H1 (cell line): ENCODE data around the gene COL20A1. TPM values are rescaled to one million over a fixed set of nuclear protein-coding genes. Genes with fewer than 3 reads are reported as not detected.

Experiments
- CHD1 ChIP-seq: IDR thresholded peaks from 2 replicates; pipeline ENCODE4 v1.6.1; 2012; ENCODE audit warnings: low read depth, low read length, improper control_type of control experiment
- HDAC2 ChIP-seq, 2 experiments: fragments of 300-600 bp in 1 of 2; sonication (generic) in 1 of 2; IDR thresholded peaks; 2 replicates each; pipeline ENCODE4 v1.6.1; 2011 to 2012; ENCODE audit warnings: low read depth in 2 of 2, low read length in 2 of 2, mild to moderate bottlenecking in 2 of 2, moderate library complexity in 2 of 2, borderline replicate concordance in 1 of 2, inconsistent platforms in 1 of 2
- HDAC6 ChIP-seq: IDR thresholded peaks from one replicate; pipeline ENCODE4 v1.7.1; 2012; ENCODE audit warnings: low read depth, mild to moderate bottlenecking, inconsistent platforms, low read length, moderate library complexity
- SIRT6 ChIP-seq: IDR thresholded peaks from one replicate; pipeline ENCODE4 v1.7.1; 2012; ENCODE audit warnings: low read length, inconsistent platforms
- SP1 ChIP-seq: IDR thresholded peaks from 2 replicates; pipeline ENCODE4 v1.6.1; 2011; ENCODE audit warnings: low read depth, low read length
- SP2 ChIP-seq: IDR thresholded peaks from 2 replicates; pipeline ENCODE4 v1.6.1; 2012; ENCODE audit warnings: mild to moderate bottlenecking, low read length, inconsistent platforms
- SP4 ChIP-seq: IDR thresholded peaks from 2 replicates; pipeline ENCODE4 v1.6.1; 2012; ENCODE audit warnings: low read length, inconsistent platforms
- TAF1 ChIP-seq: IDR thresholded peaks from 2 replicates; pipeline ENCODE4 v1.6.1; 2011; ENCODE audit warnings: mild to moderate bottlenecking, low read depth, low read length
- TAF7 ChIP-seq: optimal IDR thresholded peaks from 2 replicates; pipeline ENCODE3; 2011; ENCODE audit warnings: low read depth, mild to moderate bottlenecking, inconsistent platforms, low read length, moderate library complexity, borderline replicate concordance
- polyA plus RNA-seq, 7 experiments: library from polyadenylated mRNA; depleted of rRNA in 3 of 7; stranded (reverse) in 5 of 7; unstranded in 2 of 7; fragments of >200 nt in 5 of 7; fragments of 200-250 nt in 2 of 7; gene quantifications; 1 replicate in 5 of 7; 2 replicates in 1 of 7; 4 replicates in 1 of 7; pipeline versions ENCODE4 v1.2.1 to v1.2.3, GENCODE V29; 2011 to 2013; ENCODE audit warnings: missing spikeins in 2 of 7, mixed read lengths in 2 of 7
- total RNA-seq: library from RNA; stranded (reverse); fragmentation: NEBNext Ultra II Directional; extraction: Animal tissue kit (Norgen Biotek cat#: 25700); gene quantifications from 2 replicates; pipeline ENCODE4 v1.2.1, GENCODE V29; 2021
- TF ChIP-seq, protein P1 (sequence below): fragments of 300-600 bp; sonication (generic); IDR thresholded peaks from 2 replicates; pipeline ENCODE4 v1.7.1; 2012; ENCODE audit warnings: low read length, moderate library complexity, mild to moderate bottlenecking, inconsistent platforms; ENCODE audit not compliant: insufficient replicate concordance
- TF ChIP-seq, protein P2 (sequence below): IDR thresholded peaks from 2 replicates; pipeline ENCODE4 v1.6.1; 2012; ENCODE audit warnings: inconsistent platforms

Gene COL20A1
- total and polyA plus RNA-seq, 2 of the 8 experiments (the other 6 are each of a cell fraction or from before 2014, with no cell fraction given) = 0.19 to 0.21 TPM

GRCh38 chr20:63259734-63260460 is 33.1 kb upstream of the COL20A1 start (continued):
- TF ChIP-seq, protein P1, sequence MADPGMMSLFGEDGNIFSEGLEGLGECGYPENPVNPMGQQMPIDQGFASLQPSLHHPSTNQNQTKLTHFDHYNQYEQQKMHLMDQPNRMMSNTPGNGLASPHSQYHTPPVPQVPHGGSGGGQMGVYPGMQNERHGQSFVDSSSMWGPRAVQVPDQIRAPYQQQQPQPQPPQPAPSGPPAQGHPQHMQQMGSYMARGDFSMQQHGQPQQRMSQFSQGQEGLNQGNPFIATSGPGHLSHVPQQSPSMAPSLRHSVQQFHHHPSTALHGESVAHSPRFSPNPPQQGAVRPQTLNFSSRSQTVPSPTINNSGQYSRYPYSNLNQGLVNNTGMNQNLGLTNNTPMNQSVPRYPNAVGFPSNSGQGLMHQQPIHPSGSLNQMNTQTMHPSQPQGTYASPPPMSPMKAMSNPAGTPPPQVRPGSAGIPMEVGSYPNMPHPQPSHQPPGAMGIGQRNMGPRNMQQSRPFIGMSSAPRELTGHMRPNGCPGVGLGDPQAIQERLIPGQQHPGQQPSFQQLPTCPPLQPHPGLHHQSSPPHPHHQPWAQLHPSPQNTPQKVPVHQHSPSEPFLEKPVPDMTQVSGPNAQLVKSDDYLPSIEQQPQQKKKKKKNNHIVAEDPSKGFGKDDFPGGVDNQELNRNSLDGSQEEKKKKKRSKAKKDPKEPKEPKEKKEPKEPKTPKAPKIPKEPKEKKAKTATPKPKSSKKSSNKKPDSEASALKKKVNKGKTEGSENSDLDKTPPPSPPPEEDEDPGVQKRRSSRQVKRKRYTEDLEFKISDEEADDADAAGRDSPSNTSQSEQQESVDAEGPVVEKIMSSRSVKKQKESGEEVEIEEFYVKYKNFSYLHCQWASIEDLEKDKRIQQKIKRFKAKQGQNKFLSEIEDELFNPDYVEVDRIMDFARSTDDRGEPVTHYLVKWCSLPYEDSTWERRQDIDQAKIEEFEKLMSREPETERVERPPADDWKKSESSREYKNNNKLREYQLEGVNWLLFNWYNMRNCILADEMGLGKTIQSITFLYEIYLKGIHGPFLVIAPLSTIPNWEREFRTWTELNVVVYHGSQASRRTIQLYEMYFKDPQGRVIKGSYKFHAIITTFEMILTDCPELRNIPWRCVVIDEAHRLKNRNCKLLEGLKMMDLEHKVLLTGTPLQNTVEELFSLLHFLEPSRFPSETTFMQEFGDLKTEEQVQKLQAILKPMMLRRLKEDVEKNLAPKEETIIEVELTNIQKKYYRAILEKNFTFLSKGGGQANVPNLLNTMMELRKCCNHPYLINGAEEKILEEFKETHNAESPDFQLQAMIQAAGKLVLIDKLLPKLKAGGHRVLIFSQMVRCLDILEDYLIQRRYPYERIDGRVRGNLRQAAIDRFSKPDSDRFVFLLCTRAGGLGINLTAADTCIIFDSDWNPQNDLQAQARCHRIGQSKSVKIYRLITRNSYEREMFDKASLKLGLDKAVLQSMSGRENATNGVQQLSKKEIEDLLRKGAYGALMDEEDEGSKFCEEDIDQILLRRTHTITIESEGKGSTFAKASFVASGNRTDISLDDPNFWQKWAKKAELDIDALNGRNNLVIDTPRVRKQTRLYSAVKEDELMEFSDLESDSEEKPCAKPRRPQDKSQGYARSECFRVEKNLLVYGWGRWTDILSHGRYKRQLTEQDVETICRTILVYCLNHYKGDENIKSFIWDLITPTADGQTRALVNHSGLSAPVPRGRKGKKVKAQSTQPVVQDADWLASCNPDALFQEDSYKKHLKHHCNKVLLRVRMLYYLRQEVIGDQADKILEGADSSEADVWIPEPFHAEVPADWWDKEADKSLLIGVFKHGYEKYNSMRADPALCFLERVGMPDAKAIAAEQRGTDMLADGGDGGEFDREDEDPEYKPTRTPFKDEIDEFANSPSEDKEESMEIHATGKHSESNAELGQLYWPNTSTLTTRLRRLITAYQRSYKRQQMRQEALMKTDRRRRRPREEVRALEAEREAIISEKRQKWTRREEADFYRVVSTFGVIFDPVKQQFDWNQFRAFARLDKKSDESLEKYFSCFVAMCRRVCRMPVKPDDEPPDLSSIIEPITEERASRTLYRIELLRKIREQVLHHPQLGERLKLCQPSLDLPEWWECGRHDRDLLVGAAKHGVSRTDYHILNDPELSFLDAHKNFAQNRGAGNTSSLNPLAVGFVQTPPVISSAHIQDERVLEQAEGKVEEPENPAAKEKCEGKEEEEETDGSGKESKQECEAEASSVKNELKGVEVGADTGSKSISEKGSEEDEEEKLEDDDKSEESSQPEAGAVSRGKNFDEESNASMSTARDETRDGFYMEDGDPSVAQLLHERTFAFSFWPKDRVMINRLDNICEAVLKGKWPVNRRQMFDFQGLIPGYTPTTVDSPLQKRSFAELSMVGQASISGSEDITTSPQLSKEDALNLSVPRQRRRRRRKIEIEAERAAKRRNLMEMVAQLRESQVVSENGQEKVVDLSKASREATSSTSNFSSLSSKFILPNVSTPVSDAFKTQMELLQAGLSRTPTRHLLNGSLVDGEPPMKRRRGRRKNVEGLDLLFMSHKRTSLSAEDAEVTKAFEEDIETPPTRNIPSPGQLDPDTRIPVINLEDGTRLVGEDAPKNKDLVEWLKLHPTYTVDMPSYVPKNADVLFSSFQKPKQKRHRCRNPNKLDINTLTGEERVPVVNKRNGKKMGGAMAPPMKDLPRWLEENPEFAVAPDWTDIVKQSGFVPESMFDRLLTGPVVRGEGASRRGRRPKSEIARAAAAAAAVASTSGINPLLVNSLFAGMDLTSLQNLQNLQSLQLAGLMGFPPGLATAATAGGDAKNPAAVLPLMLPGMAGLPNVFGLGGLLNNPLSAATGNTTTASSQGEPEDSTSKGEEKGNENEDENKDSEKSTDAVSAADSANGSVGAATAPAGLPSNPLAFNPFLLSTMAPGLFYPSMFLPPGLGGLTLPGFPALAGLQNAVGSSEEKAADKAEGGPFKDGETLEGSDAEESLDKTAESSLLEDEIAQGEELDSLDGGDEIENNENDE = no peak
- TF ChIP-seq CHD1 = no peak
- no peak for TF ChIP-seq SP1
- no peak for TF ChIP-seq TAF7
- TF ChIP-seq TAF1 = no peak
- TF ChIP-seq SP2 = no peak
- TF ChIP-seq SIRT6 = no peak
- TF ChIP-seq, protein P2, sequence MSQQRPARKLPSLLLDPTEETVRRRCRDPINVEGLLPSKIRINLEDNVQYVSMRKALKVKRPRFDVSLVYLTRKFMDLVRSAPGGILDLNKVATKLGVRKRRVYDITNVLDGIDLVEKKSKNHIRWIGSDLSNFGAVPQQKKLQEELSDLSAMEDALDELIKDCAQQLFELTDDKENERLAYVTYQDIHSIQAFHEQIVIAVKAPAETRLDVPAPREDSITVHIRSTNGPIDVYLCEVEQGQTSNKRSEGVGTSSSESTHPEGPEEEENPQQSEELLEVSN = no peak
- no peak for TF ChIP-seq SP4
- no peak for TF ChIP-seq HDAC6
- TF ChIP-seq HDAC2 (IDR thresholded peaks at IDR 0.05; ENCODE audit: borderline replicate concordance in 1 of 2, low read depth in 2 of 2, low read length in 2 of 2) = no peak
